ENCODE results near the gene PRICKLE1. TPM values are rescaled to one million over a fixed set of nuclear protein-coding genes. Genes with fewer than 3 reads are reported as not detected.

PRICKLE1 gene
- total and polyA plus RNA-seq, 10 of the 15 experiments (the other 5 are each of a cell fraction or from before 2014, with no cell fraction given): 0.47 to 2.8 (median 0.86) TPM

DNA sequence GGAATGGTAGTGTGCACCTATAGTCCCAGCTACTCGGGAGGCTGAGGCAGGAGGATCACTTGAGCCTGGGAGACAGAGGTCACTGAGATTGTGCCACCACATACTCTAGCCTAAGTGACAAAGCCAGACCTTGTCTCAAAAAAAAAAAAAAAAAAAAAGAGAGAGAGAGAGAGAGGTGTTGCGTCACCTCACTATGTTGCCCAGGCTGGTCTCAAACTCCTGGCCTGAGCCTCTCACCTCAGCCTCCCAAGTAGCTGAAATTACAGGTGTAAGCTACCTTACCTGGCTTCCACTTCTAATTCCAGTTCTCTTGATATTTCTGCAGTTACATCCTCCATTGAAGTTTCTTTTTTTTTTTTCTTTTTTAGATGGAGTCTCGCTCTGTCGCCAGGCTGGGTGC is 94.3 kb downstream of the PRICKLE1 start:
- no peak overlapping the region for H3K4me3 ChIP-seq
- no peaks in the 10 kb centered on the region for H3K79me2 ChIP-seq (ENCODE audit: control insufficient read depth, insufficient read depth, low read length)
- no TSS peak for BruUV-seq (replicated peaks)
- ChIA-PET CTCF (no interaction called here), SMC1A (ENCODE audit: uncharacterized antibody, unreplicated experiment) (no interaction called here), RAD21 (ENCODE audit: unreplicated experiment) (no interaction called here), POLR2A (no interaction called here)
- no peak for TF ChIP-seq JUNB (IDR thresholded peaks at IDR 0.05)
- no peak for TF ChIP-seq POLR2A (IDR thresholded peaks at IDR 0.05; ENCODE audit: low read depth, low read length)
- TF ChIP-seq MYC (IDR thresholded peaks at IDR 0.05; ENCODE audit: insufficient read depth, insufficient read length, insufficient replicate concordance, low read length, severe bottlenecking): no peak
- no peak for TF ChIP-seq MEF2A (IDR thresholded peaks at IDR 0.05; ENCODE audit: insufficient read depth, low read depth, low read length)
- TF ChIP-seq GATAD2B (conservative IDR thresholded peaks at IDR 0.05; ENCODE audit: low read depth): no peak
- no peak for TF ChIP-seq STAT1 (conservative IDR thresholded peaks at IDR 0.05)
- TF ChIP-seq ZNF384 (IDR thresholded peaks at IDR 0.05; ENCODE audit: borderline replicate concordance, low read depth, low read length): no peak
- no peak for TF ChIP-seq ATF7 (IDR thresholded peaks at IDR 0.05; ENCODE audit: low read depth)
- no peak for TF ChIP-seq CHD1 (IDR thresholded peaks at IDR 0.05; ENCODE audit: low read depth, low read length)
- TF ChIP-seq, protein P1, sequence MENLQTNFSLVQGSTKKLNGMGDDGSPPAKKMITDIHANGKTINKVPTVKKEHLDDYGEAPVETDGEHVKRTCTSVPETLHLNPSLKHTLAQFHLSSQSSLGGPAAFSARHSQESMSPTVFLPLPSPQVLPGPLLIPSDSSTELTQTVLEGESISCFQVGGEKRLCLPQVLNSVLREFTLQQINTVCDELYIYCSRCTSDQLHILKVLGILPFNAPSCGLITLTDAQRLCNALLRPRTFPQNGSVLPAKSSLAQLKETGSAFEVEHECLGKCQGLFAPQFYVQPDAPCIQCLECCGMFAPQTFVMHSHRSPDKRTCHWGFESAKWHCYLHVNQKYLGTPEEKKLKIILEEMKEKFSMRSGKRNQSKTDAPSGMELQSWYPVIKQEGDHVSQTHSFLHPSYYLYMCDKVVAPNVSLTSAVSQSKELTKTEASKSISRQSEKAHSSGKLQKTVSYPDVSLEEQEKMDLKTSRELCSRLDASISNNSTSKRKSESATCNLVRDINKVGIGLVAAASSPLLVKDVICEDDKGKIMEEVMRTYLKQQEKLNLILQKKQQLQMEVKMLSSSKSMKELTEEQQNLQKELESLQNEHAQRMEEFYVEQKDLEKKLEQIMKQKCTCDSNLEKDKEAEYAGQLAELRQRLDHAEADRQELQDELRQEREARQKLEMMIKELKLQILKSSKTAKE (IDR thresholded peaks at IDR 0.05; ENCODE audit: low read depth, poor library complexity, severe bottlenecking): no peak
- TF ChIP-seq CBFB (IDR thresholded peaks at IDR 0.05; ENCODE audit: low read depth): no peak
- TF ChIP-seq MXI1 (IDR thresholded peaks at IDR 0.05; ENCODE audit: low read depth, low read length): no peak
- TF ChIP-seq BCL11A (IDR thresholded peaks at IDR 0.05; ENCODE audit: low read depth, low read length): no peak
- no peak for TF ChIP-seq CHD4 (IDR thresholded peaks at IDR 0.05)
- no peak for TF ChIP-seq TARDBP (IDR thresholded peaks at IDR 0.05; ENCODE audit: borderline replicate concordance)
- no peak for TF ChIP-seq IRF4 (IDR thresholded peaks at IDR 0.05; ENCODE audit: low read depth, low read length)
- no peak for TF ChIP-seq TBL1XR1 (IDR thresholded peaks at IDR 0.05; ENCODE audit: low read depth, low read length)
- TF ChIP-seq, protein P2, sequence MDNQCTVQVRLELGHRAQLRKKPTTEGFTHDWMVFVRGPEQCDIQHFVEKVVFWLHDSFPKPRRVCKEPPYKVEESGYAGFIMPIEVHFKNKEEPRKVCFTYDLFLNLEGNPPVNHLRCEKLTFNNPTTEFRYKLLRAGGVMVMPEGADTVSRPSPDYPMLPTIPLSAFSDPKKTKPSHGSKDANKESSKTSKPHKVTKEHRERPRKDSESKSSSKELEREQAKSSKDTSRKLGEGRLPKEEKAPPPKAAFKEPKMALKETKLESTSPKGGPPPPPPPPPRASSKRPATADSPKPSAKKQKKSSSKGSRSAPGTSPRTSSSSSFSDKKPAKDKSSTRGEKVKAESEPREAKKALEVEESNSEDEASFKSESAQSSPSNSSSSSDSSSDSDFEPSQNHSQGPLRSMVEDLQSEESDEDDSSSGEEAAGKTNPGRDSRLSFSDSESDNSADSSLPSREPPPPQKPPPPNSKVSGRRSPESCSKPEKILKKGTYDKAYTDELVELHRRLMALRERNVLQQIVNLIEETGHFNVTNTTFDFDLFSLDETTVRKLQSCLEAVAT (IDR thresholded peaks at IDR 0.05): no peak
- TF ChIP-seq, protein P3, sequence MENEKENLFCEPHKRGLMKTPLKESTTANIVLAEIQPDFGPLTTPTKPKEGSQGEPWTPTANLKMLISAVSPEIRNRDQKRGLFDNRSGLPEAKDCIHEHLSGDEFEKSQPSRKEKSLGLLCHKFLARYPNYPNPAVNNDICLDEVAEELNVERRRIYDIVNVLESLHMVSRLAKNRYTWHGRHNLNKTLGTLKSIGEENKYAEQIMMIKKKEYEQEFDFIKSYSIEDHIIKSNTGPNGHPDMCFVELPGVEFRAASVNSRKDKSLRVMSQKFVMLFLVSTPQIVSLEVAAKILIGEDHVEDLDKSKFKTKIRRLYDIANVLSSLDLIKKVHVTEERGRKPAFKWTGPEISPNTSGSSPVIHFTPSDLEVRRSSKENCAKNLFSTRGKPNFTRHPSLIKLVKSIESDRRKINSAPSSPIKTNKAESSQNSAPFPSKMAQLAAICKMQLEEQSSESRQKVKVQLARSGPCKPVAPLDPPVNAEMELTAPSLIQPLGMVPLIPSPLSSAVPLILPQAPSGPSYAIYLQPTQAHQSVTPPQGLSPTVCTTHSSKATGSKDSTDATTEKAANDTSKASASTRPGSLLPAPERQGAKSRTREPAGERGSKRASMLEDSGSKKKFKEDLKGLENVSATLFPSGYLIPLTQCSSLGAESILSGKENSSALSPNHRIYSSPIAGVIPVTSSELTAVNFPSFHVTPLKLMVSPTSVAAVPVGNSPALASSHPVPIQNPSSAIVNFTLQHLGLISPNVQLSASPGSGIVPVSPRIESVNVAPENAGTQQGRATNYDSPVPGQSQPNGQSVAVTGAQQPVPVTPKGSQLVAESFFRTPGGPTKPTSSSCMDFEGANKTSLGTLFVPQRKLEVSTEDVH (IDR thresholded peaks at IDR 0.05; ENCODE audit: low read depth, partially characterized antibody): no peak
- FAIRE-seq: no peak
- H4K20me1 ChIP-seq (ENCODE audit: control insufficient read depth, insufficient read depth): no peaks in the 10 kb centered on the region
- no peaks in the 10 kb centered on the region for H3K36me3 ChIP-seq (ENCODE audit: control insufficient read depth in 2 of 2, insufficient read depth in 2 of 2, low read length in 1 of 2)
- no peak overlapping the region for H3K9ac ChIP-seq (ENCODE audit: control insufficient read depth, insufficient read depth, low read length)
- no peaks in the 10 kb centered on the region for H3K9me3 ChIP-seq (replicated peaks; ENCODE audit: control insufficient read depth, insufficient read depth, low read length)
- H3K4me2 ChIP-seq (ENCODE audit: control insufficient read depth, insufficient read depth): no peak overlapping the region
- DNase-seq (ENCODE audit: low read depth, low spot score): no peak
- in situ Hi-C loops (cut with MboI) (no loop called here), intact Hi-C loops (cut with micrococcal nuclease; ENCODE audit: unreplicated experiment) (no loop called here)
- no peak overlapping the region for H3K27ac ChIP-seq (ENCODE audit: control insufficient read depth, insufficient read depth)
- H2AFZ ChIP-seq (ENCODE audit: control insufficient read depth, low read depth, low read length): no peak overlapping the region
- H3K27me3 ChIP-seq (replicated peaks in 1 of 2; ENCODE audit: control insufficient read depth in 2 of 2, insufficient read depth in 2 of 2, low read length in 1 of 2): no peaks in the 10 kb centered on the region
- no peak for ATAC-seq
- WGBS (ENCODE audit: insufficient coverage, insufficient replicate concordance, low lambda C conversion rate, missing lambda C conversion rate): 70% methylated on average over 2 of the region's 4 CpGs
- no peaks in the 10 kb centered on the region for H3K4me1 ChIP-seq (ENCODE audit: control insufficient read depth, insufficient read depth, low read length)

Data from GM12878 (cell line).